NOMO-1 treated with DMSO at 0.1 percent for 48 hours (cell line): ENCODE data around the gene SLC25A47.
A peak's percentile ranks its signal among the peaks of the same experiment; 100 is the strongest.
"Not testable (repeated sequence)": the region's sequence is repeated elsewhere in the genome, so short reads cannot be mapped to it uniquely, and the experiment has no call there.

ENCODE experiments used
- DNase-seq: peaks from one replicate; lab custom pipeline; 2025; ENCODE audit not compliant: unreplicated experiment; lab: John Stamatoyannopoulos, UW

The SLC25A47 gene

GRCh38 chr14:100304825-100305323 lies 18.3 kb upstream of the SLC25A47 start:
- DNase-seq, result no peak

GRCh38 chr14:100305324-100306100 lies 17.6 kb upstream of the SLC25A47 start:
- no peak for DNase-seq

- DNase-seq, result peak; percentile 82
Observed at GRCh38 chr14:100306101-100306997, 16.8 kb upstream of the SLC25A47 start, which contains the start of gene SLC25A29. Gene SLC25A29 (minus strand): TSS chr14:100306444. CDS start chr14:100306232, 212 bp downstream.

GRCh38 chr14:100306998-100307765 lies 16.0 kb upstream of the SLC25A47 start:
- peak; percentile 29 for DNase-seq

GRCh38 chr14:100307766-100308426 lies 15.2 kb upstream of the SLC25A47 start:
- no peak for DNase-seq

GRCh38 chr14:100308427-100308792 lies 14.7 kb upstream of the SLC25A47 start:
- DNase-seq, result not testable (repeated sequence)

GRCh38 chr14:100309028-100309737 lies 14.0 kb upstream of the SLC25A47 start:
- no peak for DNase-seq

- DNase-seq, result peak; percentile 50
Observed at GRCh38 chr14:100312110-100312876, 10.8 kb upstream of the SLC25A47 start.

- no peak for DNase-seq
Observed at GRCh38 chr14:100312877-100313400, 10.2 kb upstream of the SLC25A47 start.

- DNase-seq, result no peak
Observed at GRCh38 chr14:100313464-100314230, 9.5 kb upstream of the SLC25A47 start.

- DNase-seq, result no peak
Observed at GRCh38 chr14:100314724-100315123, 8.4 kb upstream of the SLC25A47 start.

GRCh38 chr14:100317389-100317788 lies 5.8 kb upstream of the SLC25A47 start:
- DNase-seq, result no peak

GRCh38 chr14:100317912-100318808 lies 5.0 kb upstream of the SLC25A47 start:
- peak; percentile 77 for DNase-seq

- no peak for DNase-seq
Observed at GRCh38 chr14:100320157-100320856, 2.8 kb upstream of the SLC25A47 start.

- no peak for DNase-seq
Observed at GRCh38 chr14:100321473-100322137, 1.5 kb upstream of the SLC25A47 start.
